H1 (cell line): Measurements from ENCODE around the gene UROC1. TPM values are rescaled to one million over a fixed set of nuclear protein-coding genes. Genes with fewer than 3 reads are reported as not detected.

Source experiments
- CTCF ChIA-PET: fragments of 300-600 bp; sonication (Branson Sonifier 250); formaldehyde crosslinking; loops from one replicate; lab custom pipeline; 2021; ENCODE audit not compliant: partially characterized antibody; lab: Charles Lee
- POLR2A ChIA-PET: fragments of 300-600 bp; sonication (Branson Sonifier 250); formaldehyde crosslinking; loops from one replicate; lab custom pipeline; 2021; ENCODE audit warnings: inconsistent platforms; ENCODE audit not compliant: partially characterized antibody; lab: Charles Lee
- DNase-seq, 2 experiments: peaks; one replicate each; pipeline versions ENCODE4 v3.0.0 to v3.0.0-alpha.2; 2010 to 2022; ENCODE audit warnings: low spot score in 2 of 2, low read depth in 1 of 2, mixed read lengths in 1 of 2
- FAIRE-seq: peaks from 2 replicates; lab custom pipeline; 2011; peaks lifted over from hg19 to GRCh38; lab: Jason Lieb, UNC
- H2AFZ ChIP-seq: 2 replicates; pipeline ENCODE4 v1.8.1; 2012; ENCODE audit warnings: low read length, inconsistent platforms
- H2AK5ac ChIP-seq: 2 replicates; pipeline ENCODE4 v1.6.1; 2013; ENCODE audit warnings: low read depth, low read length
- H2BK120ac ChIP-seq: replicated peaks from 2 replicates; pipeline ENCODE3; 2013; ENCODE audit warnings: low read depth, low read length, inconsistent platforms
- H2BK12ac ChIP-seq: 2 replicates; pipeline ENCODE4 v1.6.1; 2013; ENCODE audit warnings: low read depth, low read length
- H2BK15ac ChIP-seq: 2 replicates; pipeline ENCODE4 v1.6.1; 2013; ENCODE audit warnings: low read length
- H2BK20ac ChIP-seq: 2 replicates; pipeline ENCODE4 v1.6.1; 2013; ENCODE audit warnings: low read length
- H2BK5ac ChIP-seq: 2 replicates; pipeline ENCODE4 v1.6.1; 2013; ENCODE audit warnings: low read depth, low read length
- H3K14ac ChIP-seq: 2 replicates; pipeline ENCODE4 v1.6.1; 2013; ENCODE audit warnings: inconsistent platforms; ENCODE audit not compliant: insufficient read length
- H3K18ac ChIP-seq: 2 replicates; pipeline ENCODE4 v1.6.1; 2013; ENCODE audit warnings: low read length; ENCODE audit errors: extremely low read depth
- H3K23ac ChIP-seq: 2 replicates; pipeline ENCODE4 v1.6.1; 2013; ENCODE audit warnings: inconsistent platforms; ENCODE audit not compliant: insufficient read length
- H3K23me2 ChIP-seq: 2 replicates; pipeline ENCODE4 v1.6.1; 2013; ENCODE audit warnings: low read depth, low read length
- H3K27ac ChIP-seq: 2 replicates; pipeline ENCODE4 v1.6.1; 2011; ENCODE audit warnings: low read depth, low read length, inconsistent platforms
- H3K27me3 ChIP-seq, 4 experiments: replicated peaks in 1 of 4; 1 replicate in 1 of 4; 2 replicates in 3 of 4; pipeline versions ENCODE4 v1.6.1 to v1.8.1; 2011 to 2013; ENCODE audit warnings: low read length in 3 of 4, mild to moderate bottlenecking in 3 of 4, inconsistent platforms in 2 of 4, mixed read lengths in 2 of 4, moderate library complexity in 1 of 4; ENCODE audit not compliant: control insufficient read depth in 3 of 4, insufficient read depth in 3 of 4; ENCODE audit errors: extremely low read depth in 1 of 4
- H3K36me3 ChIP-seq, 4 experiments: 2 replicates each; pipeline versions ENCODE4 v1.6.1 to v1.8.1; 2011 to 2013; ENCODE audit warnings: mild to moderate bottlenecking in 4 of 4, low read length in 3 of 4, moderate library complexity in 2 of 4, control low read depth in 1 of 4, inconsistent platforms in 1 of 4; ENCODE audit not compliant: insufficient read depth in 4 of 4, control insufficient read depth in 2 of 4
- H3K4ac ChIP-seq: replicated peaks from 2 replicates; pipeline ENCODE3; 2013; ENCODE audit warnings: low read length, low read depth, mixed read lengths, inconsistent platforms; ENCODE audit not compliant: insufficient read length
- H3K4me1 ChIP-seq, 4 experiments: replicated peaks in 1 of 4; 1 replicate in 1 of 4; 2 replicates in 3 of 4; pipeline versions ENCODE4 v1.6.1 to v1.8.1; 2011 to 2013; ENCODE audit warnings: low read length in 3 of 4, inconsistent platforms in 2 of 4, mixed read lengths in 1 of 4; ENCODE audit not compliant: insufficient read depth in 4 of 4, control insufficient read depth in 3 of 4
- H3K4me2 ChIP-seq, 2 experiments: 2 replicates each; pipeline versions ENCODE4 v1.6.1 to v1.8.1; 2011 to 2013; ENCODE audit warnings: low read depth in 2 of 2, low read length in 2 of 2, control low read depth in 1 of 2, inconsistent platforms in 1 of 2, mild to moderate bottlenecking in 1 of 2; ENCODE audit not compliant: insufficient read depth in 1 of 2
- H3K4me3 ChIP-seq, 4 experiments: fragments of 200-600, 300-600 bp in 1 of 4; sonication (generic), shearing (Covaris generic), sonication (Bioruptor Twin) in 1 of 4; 2 replicates each; pipeline versions ENCODE4 v1.5.1 to v1.8.1; 2011 to 2016; ENCODE audit warnings: low read length in 4 of 4, low read depth in 3 of 4, control low read depth in 2 of 4, inconsistent platforms in 2 of 4, mild to moderate bottlenecking in 2 of 4, mixed read lengths in 1 of 4, moderate library complexity in 1 of 4; ENCODE audit not compliant: insufficient read depth in 2 of 4; ENCODE audit errors: extremely low read depth in 1 of 4
- H3K56ac ChIP-seq: replicated peaks from 2 replicates; pipeline ENCODE3; 2013; ENCODE audit warnings: low read depth, mild to moderate bottlenecking, mixed read lengths, low read length, inconsistent platforms; ENCODE audit not compliant: insufficient read length
- H3K79me1 ChIP-seq: 2 replicates; pipeline ENCODE4 v1.6.1; 2013; ENCODE audit warnings: low read depth, low read length, control low read depth
- H3K79me2 ChIP-seq, 2 experiments: 2 replicates each; pipeline versions ENCODE4 v1.6.1 to v1.8.1; 2012 to 2013; ENCODE audit warnings: low read length in 2 of 2, mild to moderate bottlenecking in 2 of 2, inconsistent platforms in 1 of 2; ENCODE audit not compliant: insufficient read depth in 2 of 2, control insufficient read depth in 1 of 2
- H3K9ac ChIP-seq, 4 experiments: replicated peaks in 1 of 4; 1 replicate in 1 of 4; 2 replicates in 3 of 4; pipeline versions ENCODE4 v1.6.1 to v1.8.1; 2011 to 2013; ENCODE audit warnings: low read depth in 3 of 4, low read length in 3 of 4, control low read depth in 2 of 4, mild to moderate bottlenecking in 2 of 4, moderate library complexity in 2 of 4, inconsistent platforms in 1 of 4; ENCODE audit errors: extremely low read depth in 1 of 4
- H3K9me3 ChIP-seq, 2 experiments: 2 replicates each; pipeline versions ENCODE4 v1.6.1 to v1.8.1; 2012 to 2013; ENCODE audit warnings: mild to moderate bottlenecking in 2 of 2, moderate library complexity in 2 of 2, control low read depth in 1 of 2, inconsistent platforms in 1 of 2, low read depth in 1 of 2, low read length in 1 of 2, mixed read lengths in 1 of 2; ENCODE audit not compliant: insufficient read depth in 2 of 2
- H4K20me1 ChIP-seq, 2 experiments: replicated peaks in 1 of 2; 2 replicates each; pipeline versions ENCODE3 to v1.8.1; 2011 to 2013; ENCODE audit warnings: inconsistent platforms in 2 of 2, low read length in 2 of 2, mild to moderate bottlenecking in 1 of 2; ENCODE audit not compliant: insufficient read depth in 2 of 2, control insufficient read depth in 1 of 2
- H4K5ac ChIP-seq: 2 replicates; pipeline ENCODE4 v1.6.1; 2013; ENCODE audit warnings: low read length, low read depth, mixed read lengths, inconsistent platforms; ENCODE audit not compliant: insufficient read length
- H4K8ac ChIP-seq: 2 replicates; pipeline ENCODE4 v1.8.0; 2013; ENCODE audit warnings: mild to moderate bottlenecking, moderate library complexity, low read length, inconsistent platforms; ENCODE audit not compliant: insufficient read depth; ENCODE audit errors: extremely low read depth
- H4K91ac ChIP-seq: replicated peaks from 2 replicates; pipeline ENCODE3; 2013; ENCODE audit warnings: low read length, mixed read lengths, inconsistent platforms; ENCODE audit not compliant: insufficient read length
- RFX5 ChIP-seq: IDR thresholded peaks from 2 replicates; pipeline ENCODE4 v1.6.1; 2011; ENCODE audit warnings: low read depth, low read length, improper control_type of control experiment, borderline replicate concordance
- WGBS, 2 experiments: shearing (Covaris generic) in 1 of 2; methylation state at CpG; one replicate each; pipeline versions ENCODE4 v1.1.6 to v1.1.7; 2013 to 2015; ENCODE audit warnings: low lambda C conversion rate in 2 of 2, mixed read lengths in 2 of 2, inconsistent platforms in 1 of 2, low coverage in 1 of 2, missing lambda C conversion rate in 1 of 2; ENCODE audit not compliant: insufficient replicate concordance in 2 of 2, insufficient coverage in 1 of 2, insufficient read length in 1 of 2; ENCODE audit errors: extremely low coverage in 1 of 2, missing lambda C conversion rate in 1 of 2; 5-methylcytosine and 5-hydroxymethylcytosine counted together
- polyA plus RNA-seq, 7 experiments: library from polyadenylated mRNA; depleted of rRNA in 3 of 7; stranded (reverse) in 5 of 7; unstranded in 2 of 7; fragments of >200 nt in 5 of 7; fragments of 200-250 nt in 2 of 7; gene quantifications; 1 replicate in 5 of 7; 2 replicates in 1 of 7; 4 replicates in 1 of 7; pipeline versions ENCODE4 v1.2.1 to v1.2.3, GENCODE V29; 2011 to 2013; ENCODE audit warnings: missing spikeins in 2 of 7, mixed read lengths in 2 of 7
- total RNA-seq: library from RNA; stranded (reverse); fragmentation: NEBNext Ultra II Directional; extraction: Animal tissue kit (Norgen Biotek cat#: 25700); gene quantifications from 2 replicates; pipeline ENCODE4 v1.2.1, GENCODE V29; 2021

The UROC1 gene
- total and polyA plus RNA-seq, 2 of the 8 experiments (the other 6 are each of a cell fraction or from before 2014, with no cell fraction given) = 0.03 TPM; not detected in 1

- Histone ChIP-seq H3K4me3 (no peak overlapping the region), H3K9me3 (no peaks in the 10 kb centered on the region), H3K4me1 (peaks cover 0 to 20% (median 10%) of the 10 kb centered on the region in 4 experiments; a peak in 6 of 7 replicates), H3K23me2 (peaks cover 9% of the 10 kb centered on the region; the same call in 1 of the 2 replicates), H3K56ac (no peak overlapping the region), H3K36me3 (no peaks in the 10 kb centered on the region; a peak in 1 of 8 replicates), H2AFZ (no peak overlapping the region), H4K91ac (peak overlapping the region; percentile 29), H3K18ac (no peak overlapping the region), H3K4ac (no peak overlapping the region), H3K27me3 (no peaks in the 10 kb centered on the region), H2BK15ac (no peak overlapping the region), H3K79me2 (no peaks in the 10 kb centered on the region), H3K27ac (no peak overlapping the region), H2BK20ac (no peak overlapping the region; the same call in 1 of the 2 replicates), H2BK5ac (no peak overlapping the region), H2BK12ac (peak overlapping the region; percentile 50; the same call in 1 of the 2 replicates), H3K4me2 (no peak overlapping the region), H4K20me1 (peaks cover 0 to 5% of the 10 kb centered on the region in 2 experiments), H4K5ac (no peak overlapping the region), H2AK5ac (no peak overlapping the region), H3K79me1 (no peaks in the 10 kb centered on the region), H3K23ac (no peak overlapping the region), H3K14ac (no peak overlapping the region), H4K8ac (no peak overlapping the region), H2BK120ac (no peak overlapping the region), H3K9ac (no peak overlapping the region)
- DNase-seq (no peak), FAIRE-seq (no peak)
- CTCF ChIA-PET = interaction anchor here (1.0 to 2.9 kb wide), 6 partner anchors 9 to 305 kb away, joined by 3 to 12 read pairs (median 4); partner anchors contain the start of gene CHST13
- TF ChIP-seq RFX5 = no peak
- WGBS, 2 experiments = 89% methylated on average over 16 of the region's 17 CpGs; no CpG with 5 or more reads in 1 of the 2 experiments
- POLR2A ChIA-PET = no interaction called here
Observed at GRCh38 chr3:126551839-126552687, 34.5 kb upstream of the UROC1 start.
